Activated T-cell treated with anti-CD3 and anti-CD28 coated beads, Interleukin-2, amount 50 U/mL, for 72 hours (primary cell): ENCODE data around the gene CAMK1D. TPM values are rescaled to one million over a fixed set of nuclear protein-coding genes. Genes with fewer than 3 reads are reported as not detected.
"Not testable (repeated sequence)": the region's sequence is repeated elsewhere in the genome, so short reads cannot be mapped to it uniquely, and the experiment has no call there.

Experiments used
- ATAC-seq, 2 donors: fragments of 150-1000 bp; cut with Tn5 transposase; replicated peaks in 1 of 2; 2 replicates each; pipeline ENCODE4 v1.10.0; 2021; ENCODE audit warnings: moderate library complexity in 2 of 2, mild to moderate bottlenecking in 1 of 2
- DNase-seq, 2 donors: peaks; one replicate each; pipeline ENCODE4 v3.0.0; 2021 to 2022; ENCODE audit warnings: mixed read lengths in 1 of 2
- H3K27ac Mint-ChIP-seq: one replicate; pipeline ENCODE4 v1.8.0; 2022; ENCODE audit warnings: mild to moderate bottlenecking, moderate library complexity, mixed read lengths
- H3K27me3 Mint-ChIP-seq: one replicate; pipeline ENCODE4 v1.8.0; 2022; ENCODE audit warnings: low read depth, mixed read lengths
- H3K36me3 Mint-ChIP-seq, 2 donors: one replicate each; pipeline ENCODE4 v1.8.0; 2022; ENCODE audit warnings: mixed read lengths in 2 of 2, mild to moderate bottlenecking in 1 of 2; ENCODE audit not compliant: insufficient read depth in 2 of 2
- H3K4me1 Mint-ChIP-seq: one replicate; pipeline ENCODE4 v1.8.0; 2022; ENCODE audit warnings: low read depth, mixed read lengths
- H3K4me3 Mint-ChIP-seq, 2 donors: one replicate each; pipeline ENCODE4 v1.8.0; 2022; ENCODE audit warnings: mild to moderate bottlenecking in 2 of 2, mixed read lengths in 2 of 2, moderate library complexity in 2 of 2
- H3K9me3 Mint-ChIP-seq, 2 donors: one replicate each; pipeline ENCODE4 v1.8.0; 2022; ENCODE audit warnings: mixed read lengths in 2 of 2
- total RNA-seq, 2 donors: library from RNA; stranded (reverse); gene quantifications; one replicate each; pipeline ENCODE4 v1.2.3, GENCODE V29; 2022

The CAMK1D gene
- total RNA-seq, 2 donors from 2014 or later = 19.9 to 25.3 TPM

DNA sequence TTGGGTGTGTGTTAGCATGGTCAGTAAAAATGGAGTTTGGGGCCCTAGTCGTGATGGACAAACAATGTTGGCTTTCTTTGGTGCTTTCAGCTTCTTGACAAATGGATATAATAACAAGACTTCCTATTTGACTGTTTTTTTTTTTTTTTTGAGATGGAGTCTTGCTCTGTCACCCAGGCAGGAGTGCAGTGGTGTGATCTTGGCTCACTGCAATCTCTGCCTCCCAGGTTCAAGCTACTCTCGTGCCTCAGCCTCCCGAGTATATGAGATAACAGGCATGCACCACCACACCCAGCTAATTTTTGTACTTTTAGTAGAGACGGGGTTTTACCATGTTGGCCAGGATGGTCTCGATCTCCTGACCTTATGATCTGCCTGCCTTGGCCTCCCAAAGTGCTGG lies 11.8 kb downstream of the CAMK1D start:
- H3K27me3 Mint-ChIP-seq, H3K9me3 Mint-ChIP-seq, H3K4me3 Mint-ChIP-seq, DNase-seq, H3K27ac Mint-ChIP-seq, H3K36me3 Mint-ChIP-seq, ATAC-seq: not testable (repeated sequence)
- peaks cover 48% of the 10 kb centered on the region for H3K4me1 Mint-ChIP-seq

DNA sequence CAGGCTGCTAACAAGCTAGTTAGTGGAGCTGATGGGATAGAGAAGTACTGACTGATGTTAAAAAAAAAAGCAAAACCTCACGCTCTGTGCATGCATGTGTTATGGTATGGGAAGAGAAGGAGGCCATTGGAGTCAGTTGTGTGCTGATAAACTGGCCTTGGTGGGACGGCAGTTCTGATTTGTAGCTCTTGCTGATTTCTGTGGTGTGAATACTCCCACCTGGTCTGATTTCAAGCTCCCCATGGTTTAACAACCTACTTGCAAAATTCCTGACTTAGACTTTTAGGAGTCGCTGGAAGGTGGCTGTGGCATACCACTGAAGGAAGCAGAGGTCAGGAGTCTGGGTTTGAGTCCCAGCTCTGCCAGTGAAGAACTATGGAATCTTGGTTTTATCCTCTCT lies 15.2 kb downstream of the CAMK1D start:
- no peaks in the 10 kb centered on the region for H3K9me3 Mint-ChIP-seq
- H3K27me3 Mint-ChIP-seq = no peaks in the 10 kb centered on the region
- no peak for DNase-seq
- no peak overlapping the region for H3K4me3 Mint-ChIP-seq
- H3K4me1 Mint-ChIP-seq = peaks cover 54% of the 10 kb centered on the region
- ATAC-seq = no peak
- H3K36me3 Mint-ChIP-seq = peaks cover 0 to 2% of the 10 kb centered on the region in 2 donors
- no peak overlapping the region for H3K27ac Mint-ChIP-seq

DNA sequence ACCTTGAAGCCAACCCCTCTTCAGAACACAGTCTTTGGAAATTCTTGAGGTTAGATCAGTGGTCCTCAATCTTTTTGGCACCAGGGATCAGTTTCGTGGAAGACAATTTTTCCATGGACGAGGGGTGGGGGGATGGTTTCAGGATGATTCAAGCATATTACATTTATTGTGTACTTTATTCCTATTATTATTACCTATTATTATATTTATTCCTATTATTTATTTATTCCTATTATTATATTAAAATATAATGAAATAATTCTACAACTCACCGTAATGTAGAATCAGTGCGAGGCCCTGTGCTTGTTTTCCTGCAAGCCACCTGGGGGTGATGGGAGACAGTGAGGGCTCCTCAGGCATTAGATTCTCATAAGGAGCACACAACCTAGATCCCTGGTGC lies 17.9 kb downstream of the CAMK1D start:
- H3K4me1 Mint-ChIP-seq = peaks cover 47% of the 10 kb centered on the region
- no peak for DNase-seq
- no peaks in the 10 kb centered on the region for H3K27me3 Mint-ChIP-seq
- ATAC-seq = no peak
- H3K27ac Mint-ChIP-seq = no peak overlapping the region
- H3K4me3 Mint-ChIP-seq = peak overlapping the region in 1 of 2 donors; percentile 46
- H3K9me3 Mint-ChIP-seq = no peaks in the 10 kb centered on the region
- H3K36me3 Mint-ChIP-seq = peaks cover 0 to 2% of the 10 kb centered on the region in 2 donors

DNA sequence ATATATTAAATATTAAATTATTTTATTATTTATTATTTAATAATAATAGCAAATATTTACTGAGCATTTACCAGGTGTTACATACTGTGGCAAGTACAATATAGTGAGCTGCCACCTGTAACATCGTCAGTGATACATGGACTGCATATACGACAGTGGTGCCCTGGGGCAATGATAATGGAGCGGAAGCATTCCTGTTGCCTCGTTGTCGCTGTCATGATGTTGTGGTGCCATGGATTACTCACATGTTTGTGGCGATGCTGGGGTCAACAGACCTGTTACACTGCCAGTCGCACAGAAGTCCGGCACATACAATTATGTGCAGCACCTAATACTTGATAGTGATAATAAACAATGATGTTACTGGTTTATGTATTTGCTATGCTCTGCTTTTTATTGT lies 20.6 kb downstream of the CAMK1D start:
- no peak overlapping the region for H3K4me3 Mint-ChIP-seq
- H3K9me3 Mint-ChIP-seq = no peaks in the 10 kb centered on the region
- DNase-seq = no peak
- peaks cover 0 to 2% of the 10 kb centered on the region in 2 donors for H3K36me3 Mint-ChIP-seq
- no peak overlapping the region for H3K27ac Mint-ChIP-seq
- ATAC-seq = no peak
- H3K27me3 Mint-ChIP-seq = no peaks in the 10 kb centered on the region
- peaks cover 45% of the 10 kb centered on the region for H3K4me1 Mint-ChIP-seq

DNA sequence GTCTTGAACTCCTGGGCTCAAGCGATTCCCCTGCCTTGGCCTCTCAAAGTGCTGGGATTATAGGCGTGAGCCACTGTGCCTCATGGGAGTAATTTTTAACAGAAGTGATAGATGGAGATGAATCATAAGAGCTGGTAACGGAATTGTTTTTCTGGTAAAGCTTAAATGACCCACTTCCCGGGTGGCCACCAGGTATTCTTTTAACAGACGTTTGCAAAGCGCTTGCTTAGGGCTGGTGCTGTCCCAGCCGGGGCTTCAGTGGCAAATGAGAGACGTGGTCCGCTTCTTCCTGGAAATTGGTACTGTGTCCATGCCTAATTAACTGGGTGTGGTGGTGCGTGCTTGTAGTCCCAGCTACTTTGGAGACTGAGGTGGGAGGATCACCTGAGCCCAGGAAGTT lies 23.5 kb downstream of the CAMK1D start:
- Mint-ChIP-seq H3K4me3 (no peak overlapping the region), H3K4me1 (peaks cover 18% of the 10 kb centered on the region)

DNA sequence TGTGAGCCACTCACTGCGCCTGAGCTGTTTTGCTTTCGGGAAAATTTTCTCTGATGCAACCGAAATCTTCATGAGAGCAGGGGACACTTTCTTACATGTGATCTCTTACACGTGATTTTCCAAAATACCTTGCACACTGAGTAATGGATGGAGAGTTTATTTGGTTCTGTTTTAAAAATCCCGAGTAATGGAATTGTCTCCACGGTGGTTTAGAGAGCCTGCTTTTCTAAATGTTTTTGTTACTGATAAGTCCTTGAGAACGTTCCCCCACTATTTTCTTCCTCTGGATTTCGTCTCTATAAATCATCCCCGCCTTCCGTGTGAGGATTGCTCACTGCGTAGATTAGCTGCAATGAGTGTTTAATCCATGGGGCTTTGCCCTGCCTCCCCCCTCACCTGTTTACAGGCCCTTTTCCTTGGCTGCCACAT lies 25.7 kb downstream of the CAMK1D start:
- Mint-ChIP-seq H3K36me3 (no peaks in the 10 kb centered on the region), H3K9me3 (no peaks in the 10 kb centered on the region), H3K27me3 (no peaks in the 10 kb centered on the region), H3K27ac (peak overlapping the region; percentile 35), H3K4me1 (peaks cover 5% of the 10 kb centered on the region), H3K4me3 (no peak overlapping the region)
- ATAC-seq = no peak
- no peak for DNase-seq

More for the DNA sequence above, 23.5 kb downstream of the CAMK1D start:
- Mint-ChIP-seq H3K36me3 (no peaks in the 10 kb centered on the region), H3K27me3 (no peaks in the 10 kb centered on the region), H3K9me3 (no peaks in the 10 kb centered on the region), H3K27ac (no peak overlapping the region)
- ATAC-seq (no peak), DNase-seq (no peak)

DNA sequence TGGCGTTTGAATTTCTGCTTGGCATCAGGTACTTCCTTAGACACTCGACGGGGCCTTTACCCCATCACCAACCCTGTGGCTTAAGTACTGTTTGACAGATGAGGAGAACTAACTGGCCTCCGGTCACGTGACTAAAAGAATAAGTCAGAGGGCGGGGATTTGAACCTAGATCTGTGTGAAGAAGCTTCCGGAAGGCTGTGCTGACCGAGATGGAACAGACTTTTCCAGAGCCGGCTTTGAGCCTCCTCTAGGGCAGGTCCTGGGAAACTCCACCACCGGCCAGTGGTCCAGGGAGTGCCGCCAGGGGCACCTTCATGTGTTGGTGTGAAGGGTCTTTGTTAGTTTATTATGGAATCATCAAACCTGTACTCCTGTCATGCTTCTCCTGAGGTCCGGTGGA lies 26.9 kb downstream of the CAMK1D start:
- no peaks in the 10 kb centered on the region for H3K36me3 Mint-ChIP-seq
- no peak overlapping the region for H3K4me3 Mint-ChIP-seq
- ATAC-seq (no peak), DNase-seq (no peak)
- peaks cover 9% of the 10 kb centered on the region for H3K4me1 Mint-ChIP-seq
- H3K9me3 Mint-ChIP-seq = no peaks in the 10 kb centered on the region
- H3K27me3 Mint-ChIP-seq = no peaks in the 10 kb centered on the region
- no peak overlapping the region for H3K27ac Mint-ChIP-seq

DNA sequence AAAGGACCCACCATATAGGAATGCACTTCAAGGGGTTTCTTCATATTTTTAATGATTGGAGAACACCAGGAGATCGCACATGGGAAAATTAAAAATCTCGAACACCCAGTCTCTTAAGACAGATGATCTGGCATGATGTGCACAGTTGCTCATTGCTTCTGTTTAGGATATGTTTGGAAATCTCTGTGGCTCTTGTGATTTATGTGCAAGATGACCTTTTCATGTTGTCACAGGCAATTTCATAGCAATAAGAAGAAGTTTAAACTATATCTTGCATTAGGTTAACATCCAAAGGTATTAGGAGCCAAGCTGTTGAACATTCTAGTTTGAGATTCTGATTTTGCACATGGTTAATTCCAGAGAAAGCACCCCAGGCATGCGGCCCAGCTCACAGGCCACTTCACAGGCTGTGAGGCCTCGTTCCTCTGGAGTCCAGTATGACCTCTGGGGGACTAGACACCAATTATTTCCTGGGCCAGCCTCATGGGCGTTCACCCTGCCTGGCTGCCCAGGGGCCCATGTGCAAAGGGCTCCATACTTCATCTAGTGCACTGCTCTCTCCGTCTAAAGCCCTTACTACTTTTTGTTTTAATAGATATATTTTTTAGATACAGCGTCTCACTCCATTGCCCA lies 28.4 kb downstream of the CAMK1D start:
- DNase-seq (no peak), ATAC-seq (no peak)
- Mint-ChIP-seq H3K4me1 (peaks cover 21% of the 10 kb centered on the region), H3K27ac (no peak overlapping the region), H3K4me3 (no peak overlapping the region), H3K27me3 (no peaks in the 10 kb centered on the region), H3K36me3 (no peaks in the 10 kb centered on the region), H3K9me3 (no peaks in the 10 kb centered on the region)

DNA sequence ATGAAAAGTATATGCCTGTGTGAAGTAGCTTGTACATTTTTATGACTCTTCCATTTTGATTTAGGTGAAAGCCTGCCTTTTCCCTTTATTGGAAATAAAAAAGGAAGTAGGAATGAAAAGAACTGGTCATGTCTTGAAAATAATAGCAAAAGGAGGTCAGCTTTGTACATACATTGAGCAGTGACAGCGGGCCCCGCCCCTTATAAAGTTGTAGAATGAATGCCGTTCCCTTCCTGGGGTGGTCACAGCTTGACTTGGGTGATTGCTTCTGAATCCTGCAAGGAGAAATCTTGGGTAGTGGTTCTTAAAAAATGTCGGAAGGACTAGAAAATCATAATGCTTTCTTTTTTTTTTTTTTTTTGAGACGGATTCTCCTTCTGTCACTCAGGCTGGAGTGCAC lies 31.7 kb downstream of the CAMK1D start:
- ATAC-seq (no peak), DNase-seq (no peak)
- peaks cover 24% of the 10 kb centered on the region for H3K4me1 Mint-ChIP-seq
- peak overlapping the region in 1 of 2 donors; percentile 18 for H3K4me3 Mint-ChIP-seq
- H3K27me3 Mint-ChIP-seq = no peaks in the 10 kb centered on the region
- peaks cover 0 to 4% of the 10 kb centered on the region in 2 donors for H3K9me3 Mint-ChIP-seq
- H3K36me3 Mint-ChIP-seq = peaks cover 3 to 12% of the 10 kb centered on the region in 2 donors
- peak overlapping the region; percentile 77 for H3K27ac Mint-ChIP-seq

DNA sequence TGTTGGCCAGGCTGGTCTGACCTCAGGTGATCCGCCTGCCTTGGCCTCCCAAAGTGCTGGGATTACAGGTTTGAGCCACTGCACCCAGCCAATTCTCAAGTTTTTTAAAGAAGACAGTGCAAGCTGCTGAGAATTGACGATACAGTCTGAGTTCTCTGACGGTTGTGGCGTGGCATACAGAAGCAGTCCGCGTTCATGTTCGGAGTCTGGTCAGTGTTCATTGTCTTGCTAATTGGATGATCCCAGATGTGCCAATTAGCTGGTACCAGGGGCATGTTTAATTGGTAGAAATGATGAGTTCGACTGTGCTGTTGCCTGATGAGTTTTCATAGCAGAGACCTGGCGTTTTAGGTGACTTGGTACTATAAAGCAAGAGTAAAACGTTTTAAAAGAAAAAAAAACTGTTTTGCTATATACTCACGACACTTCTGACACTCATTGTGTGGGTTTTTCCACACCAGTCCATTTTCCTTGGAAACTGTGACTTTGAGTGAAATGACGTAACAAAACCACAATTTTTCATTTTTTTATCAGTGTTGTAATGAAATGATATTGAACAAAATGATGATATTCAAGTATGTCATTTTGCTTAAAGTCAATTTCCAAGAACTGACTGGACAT lies 32.3 kb downstream of the CAMK1D start:
- Mint-ChIP-seq H3K4me3 (peak overlapping the region in 1 of 2 donors; percentile 18), H3K27ac (peak overlapping the region; percentile 85), H3K27me3 (no peaks in the 10 kb centered on the region), H3K9me3 (peaks cover 0 to 4% of the 10 kb centered on the region in 2 donors), H3K4me1 (peaks cover 24% of the 10 kb centered on the region), H3K36me3 (peaks cover 3 to 12% of the 10 kb centered on the region in 2 donors)
- ATAC-seq (peak; percentile 75 to 80), DNase-seq (no peak)

DNA sequence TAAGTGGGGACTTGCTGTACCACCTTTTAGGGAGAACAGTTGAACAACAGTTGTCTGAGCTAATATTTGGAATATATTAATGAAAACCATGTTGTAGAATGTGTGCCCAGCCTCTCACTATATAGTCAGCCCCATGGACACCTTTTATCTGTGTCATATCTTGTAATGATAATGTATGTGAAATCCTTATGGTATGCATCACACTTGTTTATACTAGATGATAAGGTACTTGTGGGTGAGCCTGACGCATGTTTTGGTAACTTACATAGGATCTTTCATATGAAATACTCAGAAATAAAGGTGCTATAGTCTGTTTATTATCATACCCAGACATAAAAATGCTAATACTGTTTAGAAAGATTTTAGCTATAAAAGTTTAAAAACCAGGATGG lies 32.8 kb downstream of the CAMK1D start:
- H3K4me1 Mint-ChIP-seq = peaks cover 24% of the 10 kb centered on the region
- peaks cover 0 to 4% of the 10 kb centered on the region in 2 donors for H3K9me3 Mint-ChIP-seq
- H3K27me3 Mint-ChIP-seq = no peaks in the 10 kb centered on the region
- H3K27ac Mint-ChIP-seq = peak overlapping the region; percentile 85
- peak; percentile 92 for ATAC-seq
- no peak for DNase-seq
- H3K36me3 Mint-ChIP-seq = peaks cover 3 to 12% of the 10 kb centered on the region in 2 donors
- peak overlapping the region; percentile 18 to 31 for H3K4me3 Mint-ChIP-seq

DNA sequence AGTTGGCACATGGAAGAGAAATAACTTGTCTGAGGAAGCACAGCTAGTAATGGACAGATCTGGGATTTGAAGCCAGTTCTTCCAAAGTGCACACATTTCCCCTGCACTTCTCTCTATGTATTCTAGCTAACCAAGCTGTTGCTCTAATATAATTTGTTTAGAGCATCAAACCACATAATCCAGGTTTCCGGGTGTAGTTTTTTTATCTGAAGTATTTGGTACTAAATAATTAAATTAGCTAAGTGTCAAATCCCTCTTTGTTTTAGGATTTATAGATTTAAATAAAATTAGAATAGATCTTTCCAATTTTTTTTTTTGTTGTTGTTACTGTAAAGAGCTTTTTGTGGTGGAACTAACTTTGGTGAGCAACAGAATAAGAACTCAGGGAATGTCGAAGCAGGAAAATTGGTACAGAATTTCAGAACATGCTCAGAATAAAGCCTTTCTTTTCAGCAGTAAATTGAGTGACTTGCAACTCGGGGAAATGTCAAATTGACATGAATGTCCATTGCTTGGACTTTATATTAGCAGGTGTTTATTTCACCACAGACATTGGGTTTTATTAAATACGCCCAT lies 33.7 kb downstream of the CAMK1D start:
- no peaks in the 10 kb centered on the region for H3K27me3 Mint-ChIP-seq
- H3K27ac Mint-ChIP-seq = peak overlapping the region; percentile 85
- peaks cover 0 to 4% of the 10 kb centered on the region in 2 donors for H3K9me3 Mint-ChIP-seq
- DNase-seq (no peak), ATAC-seq (no peak)
- H3K4me3 Mint-ChIP-seq = peak overlapping the region in 1 of 2 donors; percentile 18
- peaks cover 27% of the 10 kb centered on the region for H3K4me1 Mint-ChIP-seq
- H3K36me3 Mint-ChIP-seq = peaks cover 3 to 12% of the 10 kb centered on the region in 2 donors

DNA sequence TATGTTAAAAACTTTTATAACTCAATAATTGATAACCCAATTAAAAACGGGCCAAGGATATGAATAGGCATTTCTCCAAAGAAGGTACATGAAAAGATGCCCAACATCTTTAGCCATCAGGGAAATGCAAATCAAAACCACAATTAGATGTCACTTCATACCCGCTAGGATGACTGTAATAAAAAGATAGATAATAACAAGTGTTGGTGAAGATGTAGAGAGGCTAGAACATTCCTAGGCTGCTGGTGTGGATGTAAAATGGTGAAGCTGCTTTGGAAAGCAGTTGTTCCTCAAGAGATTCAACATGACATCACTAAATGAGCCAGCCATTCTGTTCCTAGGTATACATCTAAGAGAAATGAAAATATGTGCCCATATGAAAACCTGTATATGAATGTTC lies 35.6 kb downstream of the CAMK1D start:
- ATAC-seq = no peak
- DNase-seq = no peak
- Mint-ChIP-seq H3K36me3 (peaks cover 3 to 12% of the 10 kb centered on the region in 2 donors), H3K4me3 (no peak overlapping the region), H3K27me3 (no peaks in the 10 kb centered on the region), H3K4me1 (peaks cover 37% of the 10 kb centered on the region), H3K9me3 (peaks cover 0 to 4% of the 10 kb centered on the region in 2 donors), H3K27ac (peak overlapping the region; percentile 7)
